ENCODE data around the gene TRMT10B.
"Not testable (repeated sequence)": the region's sequence is repeated elsewhere in the genome, so short reads cannot be mapped to it uniquely, and the experiment has no call there.

TRMT10B gene

GRCh38 chr9:37751704-37752103 is 1.9 kb upstream of the TRMT10B start:
- not testable (repeated sequence) for DNase-seq

GRCh38 chr9:37752112-37752511 is 1.5 kb upstream of the TRMT10B start:
- not testable (repeated sequence) for DNase-seq

GRCh38 chr9:37752642-37753488 is 740 bp upstream of the TRMT10B start:
- DNase-seq, result no peak

- no peak for DNase-seq
These were observed 5.1 kb downstream of the TRMT10B start for GRCh38 chr9:37758747-37759146.

GRCh38 chr9:37760416-37761161 is 7.0 kb downstream of the TRMT10B start:
- DNase-seq, result no peak

GRCh38 chr9:37761511-37761910 is 7.9 kb downstream of the TRMT10B start:
- DNase-seq, result no peak

GRCh38 chr9:37765263-37765662 is 11.7 kb downstream of the TRMT10B start:
- DNase-seq, result not testable (repeated sequence)

- no peak for DNase-seq
These were observed 15.7 kb downstream of the TRMT10B start for GRCh38 chr9:37769306-37769705.

- no peak for DNase-seq
These were observed 16.4 kb downstream of the TRMT10B start for GRCh38 chr9:37769995-37770394.

- no peak for DNase-seq
These were observed 21.8 kb downstream of the TRMT10B start for GRCh38 chr9:37775216-37775919.

GRCh38 chr9:37776328-37776727 is 22.7 kb downstream of the TRMT10B start:
- DNase-seq, result no peak

GRCh38 chr9:37778534-37778933 is 24.9 kb downstream of the TRMT10B start:
- DNase-seq, result no peak

GRCh38 chr9:37784291-37784615 is 30.6 kb downstream of the TRMT10B start:
- no peak for DNase-seq

GRCh38 chr9:37784616-37785483 is 31.2 kb downstream of the TRMT10B start, which contains the start of gene EXOSC3:
Gene EXOSC3 (minus strand): TSS chr9:37785064. CDS start chr9:37785044, 20 bp downstream.
- peak; percentile 77 for DNase-seq

- DNase-seq, result no peak
These were observed 33.5 kb downstream of the TRMT10B start for GRCh38 chr9:37787059-37787458.

- DNase-seq, result no peak
These were observed 34.7 kb downstream of the TRMT10B start for GRCh38 chr9:37788332-37788731.

GRCh38 chr9:37790096-37790495 is 36.5 kb downstream of the TRMT10B start:
- DNase-seq, result no peak

- no peak for DNase-seq
These were observed 38.5 kb downstream of the TRMT10B start for GRCh38 chr9:37792122-37792521.

- DNase-seq, result no peak
These were observed 42.6 kb downstream of the TRMT10B start for GRCh38 chr9:37796232-37796631.

- no peak for DNase-seq
These were observed 45.1 kb downstream of the TRMT10B start for GRCh38 chr9:37798677-37799076.

- DNase-seq, result peak; percentile 44
These were observed 47.2 kb downstream of the TRMT10B start, which contains the start of gene DCAF10 for GRCh38 chr9:37800631-37801286. Gene DCAF10 (plus strand): TSS chr9:37800797. CDS start chr9:37800867, 70 bp downstream.

Measured in NCI-H1694 treated with DMSO at 0.1 percent for 48 hours (cell line).